ENCODE data around the gene RUSF1.
"Not testable (repeated sequence)": the region's sequence is repeated elsewhere in the genome, so short reads cannot be mapped to it uniquely, and the experiment has no call there.

Gene RUSF1

GRCh38 chr16:31484491-31485171 is 23.6 kb downstream of the RUSF1 start:
- H3K27me3 Mint-ChIP-seq = peaks cover 3% of the 10 kb centered on the region
- no peaks in the 10 kb centered on the region for H3K9me3 Mint-ChIP-seq
- H3K4me3 Mint-ChIP-seq = no peak overlapping the region
- peaks cover 5% of the 10 kb centered on the region for H3K4me1 Mint-ChIP-seq (ENCODE audit: low read depth)
- H3K36me3 Mint-ChIP-seq (ENCODE audit: low read depth) = peaks cover 2% of the 10 kb centered on the region
- no peak overlapping the region for H3K27ac Mint-ChIP-seq

- not testable (repeated sequence) for H3K27ac Mint-ChIP-seq; H3K4me1 Mint-ChIP-seq (ENCODE audit: low read depth); H3K4me3 Mint-ChIP-seq; H3K36me3 Mint-ChIP-seq (ENCODE audit: low read depth); H3K9me3 Mint-ChIP-seq; H3K27me3 Mint-ChIP-seq
Observed at GRCh38 chr16:31484048-31484447, 24.1 kb downstream of the RUSF1 start.

DNA sequence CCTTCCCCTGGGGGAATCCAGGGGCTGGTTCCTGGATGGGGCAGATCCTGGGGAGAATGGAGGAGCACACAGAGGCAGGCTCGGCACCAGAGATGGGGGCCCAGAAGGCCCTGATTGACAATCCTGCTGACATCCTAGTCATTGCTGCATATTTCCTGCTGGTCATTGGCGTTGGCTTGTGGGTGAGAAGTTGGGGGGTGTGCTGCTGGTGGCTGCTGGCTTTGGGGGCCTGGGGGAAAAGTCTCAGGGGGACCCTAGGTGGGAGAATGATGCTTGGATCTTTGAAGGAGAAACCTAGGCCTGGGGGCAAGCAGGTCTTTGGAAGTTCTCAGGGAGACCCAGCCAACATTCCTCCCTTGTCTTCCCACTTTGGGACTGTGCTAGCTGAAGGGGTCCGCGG is 25.1 kb downstream of the RUSF1 start, which contains the start of gene SLC5A2:
TSS of gene SLC5A2 (plus strand) at position 43 of the 400 bp plus-strand sequence. CDS start at position 57, 14 bp downstream.
- Mint-ChIP-seq H3K4me1 (ENCODE audit: low read depth) (peaks cover 7% of the 10 kb centered on the region), H3K27ac (no peak within 1 kb of the TSS), H3K36me3 (ENCODE audit: low read depth) (no peaks in the 10 kb centered on the region), H3K9me3 (no peaks in the 10 kb centered on the region), H3K4me3 (no peak within 1 kb of the TSS), H3K27me3 (peaks cover 3% of the 10 kb centered on the region)

DNA sequence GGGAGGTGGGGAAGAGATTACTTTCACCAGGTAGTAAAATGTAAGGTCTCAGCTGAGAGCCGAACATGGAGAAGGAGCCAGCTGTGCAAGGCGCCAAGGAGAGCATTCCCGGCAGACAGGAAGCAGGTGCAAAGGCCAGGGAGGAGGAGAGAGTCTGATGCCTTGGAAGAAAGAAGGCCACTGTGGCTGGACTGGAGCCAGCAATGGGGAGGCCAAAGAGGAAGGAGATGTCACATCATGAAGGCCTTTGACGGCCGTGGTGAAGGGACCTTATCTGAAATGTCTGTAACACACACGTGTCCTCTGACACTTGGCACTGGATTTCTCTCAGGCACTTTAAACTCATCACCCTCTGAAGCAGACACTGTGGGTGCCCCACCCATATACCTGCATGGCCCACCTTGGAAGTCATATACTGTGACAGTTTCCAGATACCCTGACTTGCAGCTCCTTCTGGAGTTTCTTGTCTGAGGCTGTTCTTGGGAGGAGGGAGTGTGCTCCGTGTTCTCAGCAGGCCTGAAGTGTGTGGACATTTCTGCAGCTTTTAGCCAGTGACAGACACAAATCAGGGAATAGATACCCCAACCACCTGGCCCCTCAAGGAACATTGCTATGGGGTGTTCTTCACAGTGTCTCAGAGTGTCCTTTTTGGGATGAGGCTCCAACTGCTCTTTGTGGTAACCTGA is 27.2 kb downstream of the RUSF1 start:
- Mint-ChIP-seq H3K27me3 (peaks cover 3% of the 10 kb centered on the region), H3K9me3 (no peaks in the 10 kb centered on the region), H3K36me3 (ENCODE audit: low read depth) (no peaks in the 10 kb centered on the region), H3K27ac (no peak overlapping the region), H3K4me3 (no peak overlapping the region), H3K4me1 (ENCODE audit: low read depth) (peaks cover 15% of the 10 kb centered on the region)

- no peaks in the 10 kb centered on the region for H3K9me3 Mint-ChIP-seq
- peaks cover 3% of the 10 kb centered on the region for H3K27me3 Mint-ChIP-seq
- H3K36me3 Mint-ChIP-seq (ENCODE audit: low read depth) = no peaks in the 10 kb centered on the region
- peaks cover 18% of the 10 kb centered on the region for H3K4me1 Mint-ChIP-seq (ENCODE audit: low read depth)
- H3K4me3 Mint-ChIP-seq = no peak overlapping the region
- H3K27ac Mint-ChIP-seq = no peak overlapping the region
Observed at GRCh38 chr16:31479751-31480150, 28.4 kb downstream of the RUSF1 start.

DNA sequence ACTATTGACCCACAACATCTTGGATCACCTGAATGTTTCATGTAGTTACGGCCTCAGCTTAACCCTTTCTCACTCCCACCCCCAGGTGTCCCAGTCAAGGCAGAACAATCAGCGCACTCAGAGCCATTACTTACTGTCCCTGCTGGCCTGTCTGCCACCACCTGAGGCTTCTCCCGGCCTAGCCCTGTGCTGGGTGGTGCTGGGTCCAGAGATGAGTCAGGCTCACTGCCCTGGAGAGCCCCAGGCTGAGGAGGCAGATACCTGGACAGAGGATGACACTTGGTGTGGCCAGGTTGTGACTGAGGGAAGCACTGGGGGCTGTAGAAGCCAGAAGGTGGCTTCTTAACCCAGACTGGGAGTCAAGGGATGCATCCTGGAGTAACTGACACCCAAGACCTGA is 29.2 kb downstream of the RUSF1 start:
- peaks cover 3% of the 10 kb centered on the region for H3K27me3 Mint-ChIP-seq
- H3K4me1 Mint-ChIP-seq (ENCODE audit: low read depth) = peaks cover 18% of the 10 kb centered on the region
- no peak overlapping the region for H3K4me3 Mint-ChIP-seq
- no peak overlapping the region for H3K27ac Mint-ChIP-seq
- H3K9me3 Mint-ChIP-seq = no peaks in the 10 kb centered on the region
- no peaks in the 10 kb centered on the region for H3K36me3 Mint-ChIP-seq (ENCODE audit: low read depth)

- H3K4me3 Mint-ChIP-seq = peak overlapping the region; percentile 72
- peaks cover 10% of the 10 kb centered on the region for H3K27me3 Mint-ChIP-seq
- H3K9me3 Mint-ChIP-seq = no peaks in the 10 kb centered on the region
- H3K36me3 Mint-ChIP-seq (ENCODE audit: low read depth) = no peaks in the 10 kb centered on the region
- H3K27ac Mint-ChIP-seq = no peak overlapping the region
- H3K4me1 Mint-ChIP-seq (ENCODE audit: low read depth) = peaks cover 25% of the 10 kb centered on the region
Observed at GRCh38 chr16:31477220-31478216, 30.7 kb downstream of the RUSF1 start.

DNA sequence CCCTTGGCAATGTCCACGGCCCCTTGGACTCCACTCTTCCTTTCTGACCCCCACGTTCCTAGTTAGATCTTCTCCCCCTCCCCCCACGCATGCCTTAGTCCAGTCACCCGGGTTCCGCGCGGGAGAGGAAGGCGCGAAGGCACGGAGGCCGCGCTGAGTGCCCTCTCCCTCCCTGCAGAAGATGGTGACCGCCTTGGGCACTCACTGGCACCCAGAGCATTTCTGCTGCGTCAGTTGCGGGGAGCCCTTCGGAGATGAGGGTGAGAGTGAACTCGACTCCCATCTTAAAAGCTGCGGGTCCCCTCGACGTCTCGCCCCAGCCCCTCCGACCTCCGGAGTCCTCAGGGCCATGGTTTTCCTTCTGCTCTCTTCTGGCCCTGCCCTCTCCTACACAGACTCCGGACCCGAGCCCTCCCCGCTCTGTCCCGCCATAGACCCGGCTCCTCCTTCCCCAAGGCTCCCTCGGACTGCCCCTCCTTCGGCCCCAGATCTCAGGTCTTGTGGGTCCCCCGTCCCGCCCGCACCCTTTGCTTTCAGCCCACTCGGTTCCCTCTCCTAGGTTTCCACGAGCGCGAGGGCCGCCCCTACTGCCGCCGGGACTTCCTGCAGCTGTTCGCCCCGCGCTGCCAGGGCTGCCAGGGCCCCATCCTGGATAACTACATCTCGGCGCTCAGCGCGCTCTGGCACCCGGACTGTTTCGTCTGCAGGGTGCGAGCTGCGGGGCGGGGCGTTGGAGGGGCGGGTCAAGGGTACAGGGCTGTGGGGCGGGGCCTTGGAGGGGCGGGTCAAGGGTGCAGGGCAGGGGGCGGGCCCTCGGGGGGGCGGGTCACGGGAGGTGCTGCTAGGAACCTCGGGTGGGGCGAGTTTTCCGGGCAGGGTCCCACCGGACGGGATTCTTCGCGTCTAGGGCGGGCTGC is 31.6 kb downstream of the RUSF1 start:
- Mint-ChIP-seq H3K9me3 (no peaks in the 10 kb centered on the region), H3K27ac (peak overlapping the region; percentile 45), H3K27me3 (peaks cover 14% of the 10 kb centered on the region), H3K4me3 (peak overlapping the region; percentile 76), H3K36me3 (ENCODE audit: low read depth) (no peaks in the 10 kb centered on the region), H3K4me1 (ENCODE audit: low read depth) (peaks cover 27% of the 10 kb centered on the region)

- H3K27me3 Mint-ChIP-seq = peaks cover 21% of the 10 kb centered on the region
- peaks cover 27% of the 10 kb centered on the region for H3K4me1 Mint-ChIP-seq (ENCODE audit: low read depth)
- no peaks in the 10 kb centered on the region for H3K9me3 Mint-ChIP-seq
- H3K4me3 Mint-ChIP-seq = peak overlapping the region; percentile 76
- H3K36me3 Mint-ChIP-seq (ENCODE audit: low read depth) = no peaks in the 10 kb centered on the region
- no peak overlapping the region for H3K27ac Mint-ChIP-seq
Observed at GRCh38 chr16:31475946-31476302, 32.3 kb downstream of the RUSF1 start.

GRCh38 chr16:31474773-31475738 is 33.1 kb downstream of the RUSF1 start:
- no peaks in the 10 kb centered on the region for H3K36me3 Mint-ChIP-seq (ENCODE audit: low read depth)
- peaks cover 24% of the 10 kb centered on the region for H3K27me3 Mint-ChIP-seq
- H3K27ac Mint-ChIP-seq = no peak overlapping the region
- no peak overlapping the region for H3K4me3 Mint-ChIP-seq
- H3K9me3 Mint-ChIP-seq = no peaks in the 10 kb centered on the region
- peaks cover 27% of the 10 kb centered on the region for H3K4me1 Mint-ChIP-seq (ENCODE audit: low read depth)

- no peak overlapping the region for H3K27ac Mint-ChIP-seq
- peaks cover 24% of the 10 kb centered on the region for H3K27me3 Mint-ChIP-seq
- H3K4me3 Mint-ChIP-seq = no peak overlapping the region
- H3K9me3 Mint-ChIP-seq = no peaks in the 10 kb centered on the region
- H3K4me1 Mint-ChIP-seq (ENCODE audit: low read depth) = peaks cover 27% of the 10 kb centered on the region
- H3K36me3 Mint-ChIP-seq (ENCODE audit: low read depth) = no peaks in the 10 kb centered on the region
Observed at GRCh38 chr16:31474173-31474714, 33.9 kb downstream of the RUSF1 start.

DNA sequence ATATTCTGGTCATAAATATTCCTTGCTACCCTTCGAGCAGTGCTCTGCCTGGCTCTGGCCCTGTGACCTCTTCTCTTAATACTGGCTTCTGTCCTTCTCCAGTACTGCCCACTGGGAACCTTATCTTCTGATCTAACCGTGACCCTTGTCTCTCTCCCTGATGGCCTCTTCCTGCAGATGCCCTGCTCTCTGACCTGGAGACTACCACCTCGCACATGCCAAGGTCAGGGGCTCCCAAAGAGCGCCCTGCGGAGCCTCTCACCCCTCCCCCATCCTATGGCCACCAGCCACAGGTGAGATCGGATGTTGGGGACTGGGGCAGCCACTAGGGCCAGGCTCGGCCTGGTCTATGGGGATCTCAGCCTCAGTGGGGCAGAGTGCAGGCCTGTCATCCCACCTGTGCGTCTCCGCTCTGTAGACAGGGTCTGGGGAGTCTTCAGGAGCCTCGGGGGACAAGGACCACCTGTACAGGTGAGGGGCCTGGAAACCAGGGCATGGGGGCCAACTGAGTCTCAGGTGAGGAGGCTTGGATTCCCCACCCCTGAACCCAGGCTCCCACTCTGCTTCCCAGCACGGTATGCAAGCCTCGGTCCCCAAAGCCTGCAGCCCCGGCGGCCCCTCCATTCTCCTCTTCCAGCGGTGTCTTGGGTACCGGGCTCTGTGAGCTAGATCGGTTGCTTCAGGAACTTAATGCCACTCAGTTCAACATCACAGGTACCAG is 34.8 kb downstream of the RUSF1 start:
- Mint-ChIP-seq H3K4me1 (ENCODE audit: low read depth) (peaks cover 27% of the 10 kb centered on the region), H3K27ac (no peak overlapping the region), H3K27me3 (peaks cover 24% of the 10 kb centered on the region), H3K9me3 (no peaks in the 10 kb centered on the region), H3K4me3 (no peak overlapping the region), H3K36me3 (ENCODE audit: low read depth) (no peaks in the 10 kb centered on the region)
